HFFc6 (cell line): ENCODE measurements around the gene KCNA5. TPM values are rescaled to one million over a fixed set of nuclear protein-coding genes. Genes with fewer than 3 reads are reported as not detected.

Experiments
- DNase-seq: peaks from one replicate; pipeline ENCODE4 v3.0.0-alpha.2; 2018
- H3K27ac Mint-ChIP-seq: 2 replicates; pipeline ENCODE4 v1.8.0; 2020; ENCODE audit warnings: mild to moderate bottlenecking, mixed read lengths
- H3K27me3 Mint-ChIP-seq: 2 replicates; pipeline ENCODE4 v1.8.0; 2021; ENCODE audit warnings: mild to moderate bottlenecking, moderate library complexity, mixed read lengths; ENCODE audit not compliant: insufficient read depth
- H3K36me3 Mint-ChIP-seq: 2 replicates; pipeline ENCODE4 v1.8.0; 2021; ENCODE audit warnings: low read depth, mixed read lengths
- H3K4me1 Mint-ChIP-seq: 2 replicates; pipeline ENCODE4 v1.8.0; 2020; ENCODE audit warnings: low read depth, mixed read lengths
- H3K4me3 Mint-ChIP-seq: 2 replicates; pipeline ENCODE4 v1.8.0; 2020; ENCODE audit warnings: mild to moderate bottlenecking, moderate library complexity, mixed read lengths
- H3K9me3 Mint-ChIP-seq: 2 replicates; pipeline ENCODE4 v1.8.0; 2020; ENCODE audit warnings: mild to moderate bottlenecking, mixed read lengths
- total RNA-seq, 6 experiments: library from RNA; stranded (reverse); fragmentation: NEBNext Ultra II Directional; extraction: Animal tissue kit (Norgen Biotek cat#: 25700); gene quantifications; 2 replicates in 1 of 6; 3 replicates in 5 of 6; pipeline ENCODE4 v1.2.3, GENCODE V29; 2021
- TF ChIP-seq, protein P1 (sequence below): fragments of 200-600 bp; sonication (generic); IDR thresholded peaks from 2 replicates; pipeline ENCODE4 v1.5.0; 2021; ENCODE audit warnings: antibody characterized with exemption, mild to moderate bottlenecking

KCNA5 gene
- total RNA-seq, 6 experiments from 2014 or later, result not detected

GRCh38 chr12:5000658-5001385 is 42.9 kb upstream of the KCNA5 start:
- peaks cover 10% of the 10 kb centered on the region for H3K27me3 Mint-ChIP-seq
- TF ChIP-seq, protein P1, sequence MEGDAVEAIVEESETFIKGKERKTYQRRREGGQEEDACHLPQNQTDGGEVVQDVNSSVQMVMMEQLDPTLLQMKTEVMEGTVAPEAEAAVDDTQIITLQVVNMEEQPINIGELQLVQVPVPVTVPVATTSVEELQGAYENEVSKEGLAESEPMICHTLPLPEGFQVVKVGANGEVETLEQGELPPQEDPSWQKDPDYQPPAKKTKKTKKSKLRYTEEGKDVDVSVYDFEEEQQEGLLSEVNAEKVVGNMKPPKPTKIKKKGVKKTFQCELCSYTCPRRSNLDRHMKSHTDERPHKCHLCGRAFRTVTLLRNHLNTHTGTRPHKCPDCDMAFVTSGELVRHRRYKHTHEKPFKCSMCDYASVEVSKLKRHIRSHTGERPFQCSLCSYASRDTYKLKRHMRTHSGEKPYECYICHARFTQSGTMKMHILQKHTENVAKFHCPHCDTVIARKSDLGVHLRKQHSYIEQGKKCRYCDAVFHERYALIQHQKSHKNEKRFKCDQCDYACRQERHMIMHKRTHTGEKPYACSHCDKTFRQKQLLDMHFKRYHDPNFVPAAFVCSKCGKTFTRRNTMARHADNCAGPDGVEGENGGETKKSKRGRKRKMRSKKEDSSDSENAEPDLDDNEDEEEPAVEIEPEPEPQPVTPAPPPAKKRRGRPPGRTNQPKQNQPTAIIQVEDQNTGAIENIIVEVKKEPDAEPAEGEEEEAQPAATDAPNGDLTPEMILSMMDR, result no peak
- H3K27ac Mint-ChIP-seq, result no peak overlapping the region
- no peaks in the 10 kb centered on the region for H3K9me3 Mint-ChIP-seq
- H3K4me1 Mint-ChIP-seq, result peaks cover 38% of the 10 kb centered on the region
- no peaks in the 10 kb centered on the region; the same call in 1 of the 2 replicates for H3K36me3 Mint-ChIP-seq
- DNase-seq, result no peak
- no peak overlapping the region for H3K4me3 Mint-ChIP-seq

DNA sequence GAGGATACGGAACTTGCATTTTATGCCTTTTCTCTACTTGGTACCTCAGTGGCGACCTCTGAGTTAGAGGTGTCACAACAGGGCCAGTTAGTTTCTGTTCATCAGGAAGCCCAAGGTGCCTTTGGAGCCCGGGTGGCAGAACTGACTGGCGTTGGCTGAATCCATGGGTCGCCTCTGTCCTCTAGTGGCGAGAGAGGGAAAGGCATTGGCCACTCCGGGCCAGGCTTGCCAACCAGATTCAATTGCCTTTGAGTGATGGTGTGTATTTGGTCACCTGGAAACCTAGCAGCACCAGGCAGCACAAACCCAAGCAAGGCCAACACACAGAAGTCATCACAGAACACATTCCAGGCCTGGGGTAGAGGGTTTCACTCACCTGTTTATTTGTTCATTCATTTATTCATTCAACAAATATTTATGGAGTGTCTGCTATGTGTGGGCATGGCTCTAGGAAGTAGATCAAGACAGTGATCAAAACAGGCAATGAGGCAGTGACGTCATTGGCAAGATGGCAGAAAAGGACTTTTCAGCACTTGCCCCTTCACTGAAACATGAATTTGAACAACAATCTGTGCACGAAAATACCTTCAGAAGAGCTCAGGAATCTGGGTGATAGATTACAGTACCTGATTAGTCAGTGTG is 40.5 kb upstream of the KCNA5 start:
- DNase-seq, result peak; percentile 61
- no peak overlapping the region for H3K27ac Mint-ChIP-seq
- TF ChIP-seq, protein P1, result peak; percentile 97
- H3K9me3 Mint-ChIP-seq, result no peaks in the 10 kb centered on the region
- peaks cover 10% of the 10 kb centered on the region for H3K27me3 Mint-ChIP-seq
- no peaks in the 10 kb centered on the region for H3K36me3 Mint-ChIP-seq
- peaks cover 22% of the 10 kb centered on the region for H3K4me1 Mint-ChIP-seq
- no peak overlapping the region for H3K4me3 Mint-ChIP-seq

GRCh38 chr12:5008661-5009060 is 35.0 kb upstream of the KCNA5 start:
- TF ChIP-seq, protein P1, result no peak
- DNase-seq, result no peak
- no peak overlapping the region for H3K27ac Mint-ChIP-seq
- no peaks in the 10 kb centered on the region for H3K36me3 Mint-ChIP-seq
- no peaks in the 10 kb centered on the region for H3K9me3 Mint-ChIP-seq
- peaks cover 23% of the 10 kb centered on the region for H3K27me3 Mint-ChIP-seq
- H3K4me3 Mint-ChIP-seq, result no peak overlapping the region
- H3K4me1 Mint-ChIP-seq, result no peaks in the 10 kb centered on the region

DNA sequence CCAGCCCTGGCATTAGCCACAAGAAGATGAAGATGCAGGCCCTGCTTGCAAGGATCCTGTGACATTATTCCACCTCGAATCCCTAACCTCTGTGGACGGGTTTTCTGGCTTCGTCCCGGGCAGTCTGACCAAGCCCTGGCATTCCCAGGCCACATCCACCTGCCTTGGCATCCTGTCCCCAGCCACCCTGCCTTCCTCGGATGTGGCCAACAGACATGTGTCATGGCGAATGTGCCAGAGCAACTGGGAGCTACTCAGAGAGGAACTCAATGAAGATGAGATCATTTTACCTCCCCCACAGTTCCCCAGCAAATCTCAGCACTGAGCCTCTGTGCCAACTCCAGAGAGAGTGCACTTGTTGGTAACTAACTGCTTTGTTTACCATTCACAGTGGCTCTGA is 33.5 kb upstream of the KCNA5 start:
- Mint-ChIP-seq H3K27me3 (peaks cover 33% of the 10 kb centered on the region), H3K27ac (no peak overlapping the region), H3K9me3 (no peaks in the 10 kb centered on the region), H3K36me3 (no peaks in the 10 kb centered on the region), H3K4me1 (no peaks in the 10 kb centered on the region), H3K4me3 (no peak overlapping the region)
- no peak for DNase-seq
- TF ChIP-seq, protein P1, result no peak

DNA sequence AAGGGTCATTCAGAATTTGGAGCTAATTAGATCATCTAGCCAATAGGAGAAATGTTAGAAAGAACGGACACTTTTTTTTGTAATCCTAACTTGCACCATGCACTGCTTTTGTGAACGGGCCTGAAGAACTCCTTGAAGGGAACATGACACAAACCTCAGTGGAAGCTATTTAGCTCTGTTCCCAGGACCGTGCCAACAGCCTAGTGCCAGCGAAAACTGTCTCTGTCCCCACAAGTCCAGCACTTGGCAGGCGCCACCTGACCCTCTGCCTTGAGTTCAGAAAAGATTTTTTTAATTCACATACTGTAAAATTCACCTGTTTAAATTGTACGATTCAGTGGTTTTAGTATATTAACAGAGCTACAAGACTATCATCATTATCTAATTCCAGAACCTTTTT is 31.3 kb upstream of the KCNA5 start:
- Mint-ChIP-seq H3K4me1 (no peaks in the 10 kb centered on the region), H3K27ac (no peak overlapping the region), H3K4me3 (no peak overlapping the region), H3K27me3 (peaks cover 48% of the 10 kb centered on the region), H3K36me3 (no peaks in the 10 kb centered on the region), H3K9me3 (no peaks in the 10 kb centered on the region)
- TF ChIP-seq, protein P1, result no peak
- no peak for DNase-seq
